Right renal cortex interstitium (tissue), 3 donors: ENCODE data around the gene ULK4. TPM values are rescaled to one million over a fixed set of nuclear protein-coding genes. Genes with fewer than 3 reads are reported as not detected.
"Not testable (repeated sequence)": the region's sequence is repeated elsewhere in the genome, so short reads cannot be mapped to it uniquely, and the experiment has no call there.

Experiments
- DNase-seq, 3 donors: peaks; one replicate each; pipeline ENCODE4 v3.0.0-alpha.2; 2013; ENCODE audit warnings: low read depth in 3 of 3, low spot score in 2 of 3
- polyA plus RNA-seq, 3 donors: library from polyadenylated mRNA; unstranded; fragments of 120-200 nt; gene quantifications; one replicate each; pipeline ENCODE4 v1.2.1, GENCODE V29; 2013; ENCODE audit not compliant: insufficient read length in 3 of 3

Gene ULK4
- polyA plus RNA-seq: 1 to 10 TPM; 4.7 to 5.3 (median 4.8) TPM

GRCh38 chr3:41961751-41962679 lies at the start of gene ULK4:
Gene ULK4 (minus strand): TSS chr3:41962103. CDS start chr3:41954759, 7,344 bp downstream.
- DNase-seq: peak; percentile 96 to 99 (median 98)

- no peak for DNase-seq
Observed at GRCh38 chr3:42010530-42010929, 48.6 kb upstream of the ULK4 start.

- no peak for DNase-seq
Observed at GRCh38 chr3:42009456-42009855, 47.6 kb upstream of the ULK4 start.

DNA sequence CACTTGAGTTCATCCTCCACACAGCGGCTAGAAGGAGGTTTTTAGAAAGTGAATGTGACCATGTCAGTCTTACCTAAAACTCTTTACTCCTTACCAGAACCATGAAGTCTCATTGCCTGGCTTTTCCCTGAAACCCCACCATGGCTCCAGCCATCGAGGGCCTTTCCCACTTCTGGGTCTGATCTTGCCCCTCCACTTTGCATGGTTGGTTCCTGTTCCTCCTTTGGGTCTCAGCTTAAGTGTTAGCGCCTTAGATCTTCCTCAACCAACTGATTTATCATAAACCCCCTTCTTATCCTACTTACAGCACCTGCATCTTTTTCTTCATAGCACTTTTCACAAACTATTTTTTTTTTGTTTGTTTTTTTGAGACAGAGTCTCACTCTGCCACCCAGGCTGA lies 45.9 kb upstream of the ULK4 start:
- DNase-seq: no peak

- DNase-seq: no peak
Observed at GRCh38 chr3:42005401-42005800, 43.5 kb upstream of the ULK4 start.

DNA sequence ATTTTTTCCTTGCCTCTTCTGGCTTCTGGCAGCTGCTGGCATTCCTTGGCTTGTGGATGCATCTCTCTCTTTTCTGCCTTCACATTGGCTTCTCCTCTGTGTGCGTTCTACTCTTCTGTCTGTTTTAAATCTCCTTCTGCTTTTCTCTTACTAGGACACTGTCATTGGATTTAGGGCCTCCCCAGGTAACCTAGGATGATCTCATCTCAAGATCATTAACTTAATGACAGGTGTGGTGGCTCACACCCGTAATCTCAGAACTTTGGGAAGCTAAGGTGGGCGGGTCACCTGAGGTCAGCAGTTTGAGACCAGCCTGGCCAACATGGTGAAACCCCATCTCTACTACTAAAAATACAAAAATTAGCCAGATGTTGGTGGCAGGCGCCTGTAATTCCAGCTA lies 40.9 kb upstream of the ULK4 start:
- DNase-seq: no peak

DNA sequence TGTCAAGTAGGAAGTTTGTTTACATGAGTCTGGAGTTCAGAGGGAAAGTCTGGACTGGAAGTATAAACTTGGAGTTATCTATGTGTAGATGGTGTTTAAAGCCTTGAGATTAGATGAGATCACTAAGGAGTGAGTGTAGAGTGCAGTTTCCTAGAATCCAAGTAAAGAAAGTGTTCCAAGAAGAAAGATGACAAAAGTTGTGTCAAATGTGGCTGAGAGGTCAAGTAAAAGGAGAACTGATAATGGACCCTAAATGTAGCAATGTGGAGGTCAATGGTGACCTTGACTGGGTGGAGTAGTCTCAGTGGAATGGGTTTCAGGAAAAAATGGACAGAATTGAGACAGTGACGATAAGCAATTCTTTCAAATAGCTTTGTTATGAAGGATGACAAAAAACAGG lies 39.9 kb upstream of the ULK4 start:
- DNase-seq: no peak

- no peak for DNase-seq
Observed at GRCh38 chr3:41999909-42000308, 38.0 kb upstream of the ULK4 start.

- no peak for DNase-seq
Observed at GRCh38 chr3:41997702-41998550, 36.0 kb upstream of the ULK4 start.

DNA sequence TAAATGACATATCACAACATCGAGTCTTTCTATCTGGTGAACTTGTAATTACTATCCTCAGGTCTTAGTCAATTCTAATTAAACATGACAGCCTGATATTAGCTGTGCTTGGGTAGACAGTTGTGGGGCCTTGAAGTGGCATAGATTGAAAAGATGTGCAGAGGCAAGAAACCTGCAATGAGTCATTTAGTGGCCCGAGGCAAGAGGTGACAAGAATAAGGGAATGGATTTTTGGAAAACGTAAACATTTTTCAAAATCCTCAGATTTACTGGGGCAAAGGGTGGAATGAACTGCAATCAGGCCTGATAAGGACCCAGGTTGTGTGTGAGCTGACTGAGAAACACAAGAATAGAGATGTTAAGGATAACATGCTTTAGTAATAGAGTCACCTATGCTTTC lies 29.5 kb upstream of the ULK4 start:
- no peak for DNase-seq

- DNase-seq: no peak
Observed at GRCh38 chr3:41989518-41989917, 27.6 kb upstream of the ULK4 start.

DNA sequence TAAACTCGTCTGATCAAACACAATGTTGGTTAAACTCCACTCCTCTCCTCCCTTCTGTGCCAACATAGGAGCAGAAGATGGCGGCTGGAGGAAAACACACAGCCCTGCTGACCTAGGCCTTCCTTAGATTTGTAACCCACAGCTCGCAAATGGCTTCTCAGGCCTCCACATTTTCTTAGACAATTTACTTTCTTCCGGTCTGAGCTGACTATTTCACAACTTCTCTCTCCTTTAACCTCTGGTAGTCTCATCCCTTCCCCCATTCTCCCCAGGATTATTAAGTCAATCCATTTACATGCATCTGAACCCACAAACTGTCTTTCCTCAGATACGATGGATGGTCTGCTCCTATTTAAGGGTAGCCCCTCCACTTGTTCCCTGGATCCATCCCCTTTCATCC lies 25.7 kb upstream of the ULK4 start:
- no peak for DNase-seq

DNA sequence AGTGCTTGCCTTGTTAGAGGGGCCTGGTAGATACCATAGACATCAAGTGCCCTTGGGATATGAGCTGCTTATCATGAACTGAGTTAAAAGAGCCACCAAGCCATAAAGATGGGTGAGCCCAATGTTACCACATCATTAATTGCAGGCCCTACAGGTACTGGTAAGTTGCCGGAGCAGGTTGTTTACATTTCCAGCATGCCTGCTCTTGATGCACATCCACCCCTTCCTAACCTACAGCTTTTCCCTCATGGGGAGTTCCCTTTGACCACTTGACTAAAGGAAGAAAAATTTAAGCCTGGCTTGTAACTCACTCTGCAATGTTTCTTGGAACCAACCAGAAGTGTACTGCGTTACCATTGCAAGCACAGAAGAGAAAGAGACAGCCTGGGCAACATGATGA lies 24.7 kb upstream of the ULK4 start:
- DNase-seq: no peak

DNA sequence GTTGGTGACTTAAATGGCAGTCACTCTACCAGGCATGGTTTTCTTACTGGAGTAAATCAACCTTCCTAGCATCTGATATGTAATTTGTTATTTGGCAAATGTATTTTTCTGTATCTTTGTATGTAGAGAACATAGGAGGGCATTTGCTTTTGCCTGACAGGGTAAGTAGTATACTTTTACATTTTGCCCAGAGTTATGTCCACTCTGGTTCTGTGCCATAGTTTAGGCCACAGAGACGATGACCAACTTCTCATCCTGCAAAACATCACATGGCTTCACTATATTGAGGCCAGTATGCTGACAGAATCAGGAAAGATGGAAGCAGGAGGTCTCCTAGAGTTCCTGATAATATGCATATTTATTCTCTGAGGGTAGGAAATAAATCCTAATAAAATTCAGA lies 23.1 kb upstream of the ULK4 start:
- no peak for DNase-seq

DNA sequence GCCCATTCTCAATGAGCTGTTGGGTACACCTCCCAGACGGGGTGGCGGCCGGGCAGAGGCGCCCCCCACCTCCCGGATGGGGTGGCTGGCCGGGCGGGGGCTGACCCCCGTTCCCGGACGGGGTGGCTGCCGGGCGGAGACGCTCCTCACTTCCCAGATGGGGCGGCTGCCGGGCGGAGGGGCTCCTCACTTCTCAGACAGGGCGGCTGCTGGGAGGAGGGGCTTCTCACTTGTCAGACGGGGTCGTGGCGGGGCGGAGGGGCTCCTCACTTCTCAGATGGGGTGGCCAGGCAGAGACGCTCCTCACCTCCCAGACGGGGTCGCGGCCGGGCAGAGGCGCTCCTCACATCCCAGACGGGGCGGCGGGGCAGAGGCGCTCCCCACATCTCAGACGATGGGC lies 21.2 kb upstream of the ULK4 start:
- not testable (repeated sequence) for DNase-seq

DNA sequence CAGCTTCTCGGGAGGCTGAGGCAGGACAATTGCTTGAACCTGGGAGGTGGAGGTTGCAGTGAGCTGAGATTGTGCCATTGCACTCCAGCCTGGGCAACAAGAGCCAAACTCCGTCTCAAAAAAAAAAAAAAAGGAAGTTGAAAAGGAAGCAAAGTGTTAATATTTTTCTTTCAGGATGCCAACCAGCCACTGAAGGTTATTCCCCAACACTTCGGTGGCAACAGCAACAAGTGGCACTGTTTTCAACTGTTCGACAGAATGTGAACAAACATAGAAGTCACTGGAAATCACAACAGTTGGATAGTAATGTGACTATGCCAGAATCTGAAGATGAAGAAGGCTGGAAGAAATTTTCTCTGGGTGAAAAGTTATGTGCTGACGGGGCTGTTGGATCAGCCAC lies 15.5 kb upstream of the ULK4 start:
- DNase-seq: not testable (repeated sequence)

GRCh38 chr3:41975416-41976103 lies 13.7 kb upstream of the ULK4 start:
- no peak for DNase-seq

DNA sequence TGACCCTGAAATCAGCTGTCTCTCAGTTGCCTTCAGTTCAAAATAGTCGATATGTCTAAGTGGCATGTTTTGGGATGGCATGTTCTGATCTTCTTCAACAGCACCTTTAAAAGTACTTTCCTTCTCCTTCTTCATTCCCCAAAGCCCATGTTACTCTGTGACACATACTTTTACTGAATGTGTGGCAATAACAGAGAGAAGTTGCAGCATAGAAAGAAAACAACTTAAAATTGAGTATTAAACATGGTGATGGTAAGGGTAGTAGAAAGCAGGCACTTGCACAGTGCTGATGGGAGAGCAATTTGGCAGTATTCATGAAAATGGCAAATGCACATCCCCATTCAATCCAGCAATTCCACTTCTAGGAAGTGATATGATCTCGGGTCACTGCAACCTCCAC lies 12.3 kb upstream of the ULK4 start:
- no peak for DNase-seq

GRCh38 chr3:41972802-41973201 lies 10.9 kb upstream of the ULK4 start:
- no peak for DNase-seq

DNA sequence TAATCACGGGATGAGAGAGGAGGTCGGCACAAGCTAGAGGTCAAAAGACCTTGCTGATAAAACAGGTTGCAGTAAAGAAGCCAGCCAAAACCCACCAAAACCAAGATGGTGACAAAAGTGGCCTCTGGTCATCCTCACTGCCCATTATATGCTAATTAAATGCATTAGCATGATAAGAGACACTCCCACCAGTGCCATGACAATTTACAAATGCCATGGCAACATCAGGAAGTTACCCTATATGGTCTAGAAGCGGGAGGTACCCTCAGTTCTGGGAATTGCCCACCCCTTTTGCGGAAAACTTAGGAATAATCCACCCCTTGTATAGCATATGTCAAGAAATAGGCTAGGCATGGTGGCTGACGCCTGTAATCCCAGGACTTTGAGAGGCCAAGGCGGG lies 4.3 kb upstream of the ULK4 start:
- no peak for DNase-seq

- DNase-seq: no peak
Observed at GRCh38 chr3:41963823-41964222, 1.9 kb upstream of the ULK4 start.
